SK-N-SH treated with all-trans-retinoic acid at 6 μM for 48 hours (cell line): ENCODE measurements around the gene GPR26.

Experiments
- BACH2 ChIP-seq: fragments of 250-450 bp; sonication (Bioruptor Pico); IDR thresholded peaks from 2 replicates; pipeline ENCODE4 v1.9.0; 2021; ENCODE audit warnings: mild to moderate bottlenecking, borderline replicate concordance
- ESRRG ChIP-seq: fragments of 250-450 bp; sonication (Bioruptor Pico); IDR thresholded peaks from 2 replicates; pipeline ENCODE4 v1.6.1; 2021; ENCODE audit warnings: mild to moderate bottlenecking
- ISL1 ChIP-seq: fragments of 250-450 bp; sonication (Bioruptor Pico); IDR thresholded peaks from 2 replicates; pipeline ENCODE4 v2.1.2; 2022; ENCODE audit warnings: mild to moderate bottlenecking, moderate library complexity
- OSR1 ChIP-seq: fragments of 250-450 bp; sonication (Bioruptor Pico); IDR thresholded peaks from 2 replicates; pipeline ENCODE4 v1.8.0; 2022; ENCODE audit warnings: moderate library complexity, mild to moderate bottlenecking, inconsistent platforms
- POU6F1 ChIP-seq: fragments of 250-450 bp; sonication (Bioruptor Pico); IDR thresholded peaks from 2 replicates; pipeline ENCODE4 v1.8.0; 2021; ENCODE audit warnings: low read depth, mild to moderate bottlenecking, moderate library complexity, borderline replicate concordance
- RARB ChIP-seq: fragments of 250-450 bp; sonication (Bioruptor Pico); IDR thresholded peaks from 2 replicates; pipeline ENCODE4 v1.8.0; 2021; ENCODE audit warnings: mild to moderate bottlenecking, moderate library complexity
- TCF4 ChIP-seq: fragments of 250-450 bp; sonication (Bioruptor Pico); IDR thresholded peaks from 2 replicates; pipeline ENCODE4 v1.8.0; 2021; ENCODE audit warnings: mild to moderate bottlenecking, moderate library complexity, borderline replicate concordance
- ZFP3 ChIP-seq: fragments of 250-450 bp; sonication (Bioruptor Pico); IDR thresholded peaks from 2 replicates; pipeline ENCODE4 v1.5.0; 2020; ENCODE audit warnings: mild to moderate bottlenecking, moderate library complexity
- ZNF70 ChIP-seq: fragments of 450-650 bp; formaldehyde crosslinking; IDR thresholded peaks from 2 replicates; pipeline ENCODE4 v1.5.0; 2020; ENCODE audit warnings: mild to moderate bottlenecking, moderate library complexity
- TF ChIP-seq, protein P1 (sequence below): fragments of 250-450 bp; sonication (Bioruptor Pico); IDR thresholded peaks from 2 replicates; pipeline ENCODE4 v1.8.0; 2020; ENCODE audit warnings: mild to moderate bottlenecking, moderate library complexity, borderline replicate concordance
- TF ChIP-seq, protein P2 (sequence below): fragments of 250-450 bp; sonication (Bioruptor Pico); IDR thresholded peaks from 2 replicates; pipeline ENCODE4 v1.5.1; 2021; ENCODE audit warnings: mild to moderate bottlenecking, moderate library complexity
- TF ChIP-seq, protein P3 (sequence below): fragments of 250-450 bp; sonication (Bioruptor Pico); IDR thresholded peaks from 2 replicates; pipeline ENCODE4 v1.5.1; 2020; ENCODE audit warnings: low read depth, mild to moderate bottlenecking, moderate library complexity

GRCh38 chr10:123624086-123624485, 42.1 kb upstream of the GPR26 start:
- TF ChIP-seq, protein P1, sequence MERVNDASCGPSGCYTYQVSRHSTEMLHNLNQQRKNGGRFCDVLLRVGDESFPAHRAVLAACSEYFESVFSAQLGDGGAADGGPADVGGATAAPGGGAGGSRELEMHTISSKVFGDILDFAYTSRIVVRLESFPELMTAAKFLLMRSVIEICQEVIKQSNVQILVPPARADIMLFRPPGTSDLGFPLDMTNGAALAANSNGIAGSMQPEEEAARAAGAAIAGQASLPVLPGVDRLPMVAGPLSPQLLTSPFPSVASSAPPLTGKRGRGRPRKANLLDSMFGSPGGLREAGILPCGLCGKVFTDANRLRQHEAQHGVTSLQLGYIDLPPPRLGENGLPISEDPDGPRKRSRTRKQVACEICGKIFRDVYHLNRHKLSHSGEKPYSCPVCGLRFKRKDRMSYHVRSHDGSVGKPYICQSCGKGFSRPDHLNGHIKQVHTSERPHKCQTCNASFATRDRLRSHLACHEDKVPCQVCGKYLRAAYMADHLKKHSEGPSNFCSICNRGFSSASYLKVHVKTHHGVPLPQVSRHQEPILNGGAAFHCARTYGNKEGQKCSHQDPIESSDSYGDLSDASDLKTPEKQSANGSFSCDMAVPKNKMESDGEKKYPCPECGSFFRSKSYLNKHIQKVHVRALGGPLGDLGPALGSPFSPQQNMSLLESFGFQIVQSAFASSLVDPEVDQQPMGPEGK, result no peak
- TF ChIP-seq TCF4 (CRISPR knock-in tag), result no peak
- no peak for TF ChIP-seq OSR1 (CRISPR knock-in tag)
- TF ChIP-seq ZFP3 (CRISPR knock-in tag), result no peak
- TF ChIP-seq ISL1 (CRISPR knock-in tag), result no peak
- TF ChIP-seq ESRRG (CRISPR knock-in tag), result no peak
- TF ChIP-seq POU6F1 (CRISPR knock-in tag), result no peak
- TF ChIP-seq, protein P2, sequence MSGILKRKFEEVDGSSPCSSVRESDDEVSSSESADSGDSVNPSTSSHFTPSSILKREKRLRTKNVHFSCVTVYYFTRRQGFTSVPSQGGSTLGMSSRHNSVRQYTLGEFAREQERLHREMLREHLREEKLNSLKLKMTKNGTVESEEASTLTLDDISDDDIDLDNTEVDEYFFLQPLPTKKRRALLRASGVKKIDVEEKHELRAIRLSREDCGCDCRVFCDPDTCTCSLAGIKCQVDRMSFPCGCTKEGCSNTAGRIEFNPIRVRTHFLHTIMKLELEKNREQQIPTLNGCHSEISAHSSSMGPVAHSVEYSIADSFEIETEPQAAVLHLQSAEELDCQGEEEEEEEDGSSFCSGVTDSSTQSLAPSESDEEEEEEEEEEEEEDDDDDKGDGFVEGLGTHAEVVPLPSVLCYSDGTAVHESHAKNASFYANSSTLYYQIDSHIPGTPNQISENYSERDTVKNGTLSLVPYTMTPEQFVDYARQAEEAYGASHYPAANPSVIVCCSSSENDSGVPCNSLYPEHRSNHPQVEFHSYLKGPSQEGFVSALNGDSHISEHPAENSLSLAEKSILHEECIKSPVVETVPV (CRISPR knock-in tag), result no peak
- TF ChIP-seq, protein P3, sequence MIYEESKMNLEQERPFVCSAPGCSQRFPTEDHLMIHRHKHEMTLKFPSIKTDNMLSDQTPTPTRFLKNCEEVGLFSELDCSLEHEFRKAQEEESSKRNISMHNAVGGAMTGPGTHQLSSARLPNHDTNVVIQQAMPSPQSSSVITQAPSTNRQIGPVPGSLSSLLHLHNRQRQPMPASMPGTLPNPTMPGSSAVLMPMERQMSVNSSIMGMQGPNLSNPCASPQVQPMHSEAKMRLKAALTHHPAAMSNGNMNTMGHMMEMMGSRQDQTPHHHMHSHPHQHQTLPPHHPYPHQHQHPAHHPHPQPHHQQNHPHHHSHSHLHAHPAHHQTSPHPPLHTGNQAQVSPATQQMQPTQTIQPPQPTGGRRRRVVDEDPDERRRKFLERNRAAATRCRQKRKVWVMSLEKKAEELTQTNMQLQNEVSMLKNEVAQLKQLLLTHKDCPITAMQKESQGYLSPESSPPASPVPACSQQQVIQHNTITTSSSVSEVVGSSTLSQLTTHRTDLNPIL (CRISPR knock-in tag), result no peak
- no peak for TF ChIP-seq BACH2 (CRISPR knock-in tag)
- TF ChIP-seq ZNF70 (CRISPR knock-in tag), result no peak
- no peak for TF ChIP-seq RARB (CRISPR knock-in tag)
